WERI-Rb-1 (cell line): ENCODE results near the gene HOXA9.

ENCODE experiments used
- DNase-seq: peaks from one replicate; pipeline ENCODE4 v3.0.0-alpha.2; 2020
- H3K27ac ChIP-seq: fragments of 250-450 bp; sonication (Bioruptor Pico); 2 replicates; pipeline ENCODE4 v1.5.1; 2020; ENCODE audit warnings: mild to moderate bottlenecking, moderate library complexity
- H3K27me3 ChIP-seq: fragments of 250-450 bp; sonication (Bioruptor Pico); 2 replicates; pipeline ENCODE4 v1.5.1; 2021; ENCODE audit warnings: mild to moderate bottlenecking, low read depth, moderate library complexity; ENCODE audit not compliant: insufficient read depth, severe bottlenecking
- H3K36me3 ChIP-seq: fragments of 250-450 bp; sonication (Bioruptor Pico); 2 replicates; pipeline ENCODE4 v1.5.1; 2020; ENCODE audit warnings: mild to moderate bottlenecking, moderate library complexity
- H3K4me3 ChIP-seq: 2 replicates; pipeline ENCODE4 v1.5.1; 2011; ENCODE audit warnings: low read depth, mild to moderate bottlenecking, control low read depth, low read length
- H3K9me3 ChIP-seq: fragments of 250-450 bp; sonication (Bioruptor Pico); 2 replicates; pipeline ENCODE4 v1.5.1; 2021; ENCODE audit warnings: mild to moderate bottlenecking, moderate library complexity; ENCODE audit not compliant: severe bottlenecking
- CTCF ChIP-seq: IDR thresholded peaks from 2 replicates; pipeline ENCODE4 v1.5.1; 2011; ENCODE audit warnings: low read depth, mild to moderate bottlenecking, control low read depth, inconsistent platforms, low read length

Gene HOXA9

GRCh38 chr7:27139334-27140125, 25.8 kb downstream of the HOXA9 start:
- Histone ChIP-seq H3K9me3 (no peaks in the 10 kb centered on the region), H3K4me3 (no peak overlapping the region), H3K27ac (no peak overlapping the region), H3K27me3 (peaks cover 54% of the 10 kb centered on the region), H3K36me3 (no peaks in the 10 kb centered on the region)
- no peak for DNase-seq
- TF ChIP-seq CTCF: no peak

GRCh38 chr7:27138985-27139333, 26.4 kb downstream of the HOXA9 start:
- H3K9me3 ChIP-seq: no peaks in the 10 kb centered on the region
- H3K27me3 ChIP-seq: peaks cover 54% of the 10 kb centered on the region
- no peak overlapping the region for H3K27ac ChIP-seq
- DNase-seq: no peak
- TF ChIP-seq CTCF: no peak
- no peak overlapping the region for H3K4me3 ChIP-seq
- H3K36me3 ChIP-seq: no peaks in the 10 kb centered on the region

- no peaks in the 10 kb centered on the region for H3K9me3 ChIP-seq
- H3K4me3 ChIP-seq: no peak overlapping the region
- no peak for DNase-seq
- no peak overlapping the region for H3K27ac ChIP-seq
- TF ChIP-seq CTCF: no peak
- H3K27me3 ChIP-seq: peaks cover 56% of the 10 kb centered on the region
- H3K36me3 ChIP-seq: no peaks in the 10 kb centered on the region
Measured at GRCh38 chr7:27138472-27138871, 26.9 kb downstream of the HOXA9 start.

GRCh38 chr7:27137640-27138315, 27.6 kb downstream of the HOXA9 start:
- H3K27ac ChIP-seq: no peak overlapping the region

GRCh38 chr7:27134392-27134791, 30.9 kb downstream of the HOXA9 start:
- H3K27ac ChIP-seq: no peak overlapping the region

More at GRCh38 chr7:27137640-27138315, 27.6 kb downstream of the HOXA9 start:
- no peaks in the 10 kb centered on the region for H3K36me3 ChIP-seq
- TF ChIP-seq CTCF: no peak
- H3K4me3 ChIP-seq: no peak overlapping the region
- no peak for DNase-seq
- no peaks in the 10 kb centered on the region for H3K9me3 ChIP-seq
- H3K27me3 ChIP-seq: peaks cover 50% of the 10 kb centered on the region

More at GRCh38 chr7:27134392-27134791, 30.9 kb downstream of the HOXA9 start:
- Histone ChIP-seq H3K9me3 (no peaks in the 10 kb centered on the region), H3K36me3 (no peaks in the 10 kb centered on the region), H3K27me3 (peaks cover 46% of the 10 kb centered on the region), H3K4me3 (no peak overlapping the region)
- TF ChIP-seq CTCF: no peak
- DNase-seq: no peak
